Endothelial cell of umbilical vein (primary cell): ENCODE data around the gene GTPBP4. TPM values are rescaled to one million over a fixed set of nuclear protein-coding genes. Genes with fewer than 3 reads are reported as not detected.
"Not testable (repeated sequence)": the region's sequence is repeated elsewhere in the genome, so short reads cannot be mapped to it uniquely, and the experiment has no call there.

Source experiments
- BruUV-seq: library from RNA; stranded (reverse); fragments of 400-500 nt; replicated peaks from 2 replicates; lab custom pipeline; 2021; lab: Mats Ljungman, UMichigan
- CTCF ChIA-PET: fragments of 300-600, 350-600 bp; sonication (Branson Sonifier 250); formaldehyde crosslinking; loops from one replicate; lab custom pipeline; 2021; ENCODE audit warnings: antibody characterized with exemption, inconsistent platforms; lab: Charles Lee
- POLR2A ChIA-PET: fragments of 300-600, 350-600 bp; sonication (Branson Sonifier 250); formaldehyde crosslinking; loops from one replicate; lab custom pipeline; 2021; ENCODE audit warnings: antibody characterized with exemption, inconsistent platforms; lab: Charles Lee
- DNase-seq: peaks from one replicate; pipeline ENCODE4 v3.0.0-alpha.2; 2011; ENCODE audit warnings: low read depth, low spot score
- FAIRE-seq: peaks from 2 replicates; lab custom pipeline; 2011; peaks lifted over from hg19 to GRCh38; lab: Jason Lieb, UNC
- H2AFZ ChIP-seq: 2 replicates; pipeline ENCODE4 v1.6.0; 2012; ENCODE audit warnings: low read depth, low read length, control low read depth, inconsistent platforms
- H3K27ac ChIP-seq: 2 replicates; pipeline ENCODE4 v1.5.1; 2011; ENCODE audit warnings: low read depth, mild to moderate bottlenecking, control low read depth, low read length, moderate library complexity; ENCODE audit not compliant: insufficient read depth
- H3K27me3 ChIP-seq, 2 experiments: 2 replicates each; pipeline versions ENCODE4 v1.6.0 to v1.6.1; 2011; ENCODE audit warnings: low read length in 2 of 2, mixed read lengths in 1 of 2; ENCODE audit not compliant: control insufficient read depth in 2 of 2, insufficient read depth in 2 of 2
- H3K36me3 ChIP-seq, 2 experiments: 2 replicates in 1 of 2; 3 replicates in 1 of 2; pipeline ENCODE4 v1.5.1; 2011; ENCODE audit warnings: low read length in 2 of 2, mild to moderate bottlenecking in 1 of 2, moderate library complexity in 1 of 2; ENCODE audit not compliant: control insufficient read depth in 2 of 2, insufficient read depth in 2 of 2; ENCODE audit errors: extremely low read depth in 1 of 2
- H3K4me1 ChIP-seq: 3 replicates; pipeline ENCODE4 v1.5.1; 2011; ENCODE audit warnings: mild to moderate bottlenecking, low read length; ENCODE audit not compliant: control insufficient read depth, insufficient read depth; ENCODE audit errors: extremely low read depth
- H3K4me2 ChIP-seq: 2 replicates; pipeline ENCODE4 v1.6.1; 2011; ENCODE audit warnings: low read length, control low read depth, mixed read lengths; ENCODE audit not compliant: insufficient read depth
- H3K4me3 ChIP-seq, 3 experiments: fragments of 200-600 bp in 1 of 3; sonication (generic), shearing (Covaris generic) in 1 of 3; replicated peaks in 1 of 3; 2 replicates each; pipeline ENCODE4 v1.5.1; 2011 to 2016; ENCODE audit warnings: control low read depth in 3 of 3, low read length in 3 of 3, mild to moderate bottlenecking in 2 of 3, inconsistent platforms in 1 of 3, low read depth in 1 of 3, moderate library complexity in 1 of 3; ENCODE audit not compliant: insufficient read depth in 1 of 3
- H3K79me2 ChIP-seq: 2 replicates; pipeline ENCODE4 v1.6.0; 2012; ENCODE audit warnings: low read length, inconsistent platforms; ENCODE audit not compliant: control insufficient read depth, insufficient read depth
- H3K9ac ChIP-seq: replicated peaks from 2 replicates; pipeline ENCODE3; 2011; ENCODE audit warnings: low read length, control low read depth; ENCODE audit not compliant: insufficient read depth; ENCODE audit errors: extremely low read depth
- H3K9me1 ChIP-seq: replicated peaks from 3 replicates; pipeline ENCODE4 v1.6.0; 2011; ENCODE audit warnings: mild to moderate bottlenecking, low read length; ENCODE audit not compliant: control insufficient read depth, insufficient read depth; ENCODE audit errors: extremely low read depth
- H3K9me3 ChIP-seq: replicated peaks from 2 replicates; pipeline ENCODE4 v1.5.1; 2012; ENCODE audit warnings: low read length, inconsistent platforms; ENCODE audit not compliant: control insufficient read depth, insufficient read depth
- H4K20me1 ChIP-seq: replicated peaks from 2 replicates; pipeline ENCODE3; 2011; ENCODE audit warnings: mild to moderate bottlenecking, low read length; ENCODE audit not compliant: control insufficient read depth, insufficient read depth; ENCODE audit errors: extremely low read depth
- POLR2AphosphoS5 ChIP-seq: IDR thresholded peaks from 2 replicates; pipeline ENCODE4 v1.6.1; 2012; ENCODE audit warnings: low read depth, mild to moderate bottlenecking, control low read depth, low read length, moderate library complexity; ENCODE audit not compliant: insufficient read depth
- dilution Hi-C: fragments of 300-500 bp; cut with MboI; formaldehyde crosslinking; loops from one replicate; pipeline ENCODE4 v1.15.0; 2019; ENCODE audit warnings: low sequenced_read_pairs; ENCODE audit not compliant: extremely low pct_ligation_motif_present
- intact Hi-C: fragments of 100-400 bp; cut with micrococcal nuclease; formaldehyde crosslinking; loops from one replicate; pipeline ENCODE4 v1.10.0; 2022
- polyA plus RNA-seq, 4 experiments: library from polyadenylated mRNA; depleted of rRNA in 3 of 4; stranded (reverse) in 3 of 4; unstranded in 1 of 4; fragments of >200 nt; gene quantifications; 2 replicates each; pipeline versions ENCODE4 v1.2.1 to v1.2.3, GENCODE V29; 2011 to 2012; ENCODE audit warnings: missing spikeins in 1 of 4
- total RNA-seq: library from RNA; stranded (reverse); gene quantifications from 2 replicates; pipeline ENCODE4 v1.2.3, GENCODE V29; 2021
- TF ChIP-seq, protein P1 (sequence below): IDR thresholded peaks from 2 replicates; pipeline ENCODE4 v1.6.1; 2011; ENCODE audit not compliant: insufficient read depth, insufficient read length
- TF ChIP-seq, protein P2 (sequence below), 2 donors: IDR thresholded peaks; 1 replicate in 1 of 2; 2 replicates in 1 of 2; pipeline ENCODE4 v1.5.1; 2011; ENCODE audit warnings: low read length in 2 of 2, mild to moderate bottlenecking in 2 of 2, moderate library complexity in 2 of 2, control low read depth in 1 of 2, inconsistent platforms in 1 of 2, low read depth in 1 of 2; ENCODE audit not compliant: insufficient read depth in 1 of 2; ENCODE audit errors: extremely low read depth in 1 of 2

GTPBP4 gene
- total and polyA plus RNA-seq, 2 donors (not counting 3 experiments of a cell fraction or from before 2014, with no cell fraction given), result 12.4 to 69.3 TPM

DNA sequence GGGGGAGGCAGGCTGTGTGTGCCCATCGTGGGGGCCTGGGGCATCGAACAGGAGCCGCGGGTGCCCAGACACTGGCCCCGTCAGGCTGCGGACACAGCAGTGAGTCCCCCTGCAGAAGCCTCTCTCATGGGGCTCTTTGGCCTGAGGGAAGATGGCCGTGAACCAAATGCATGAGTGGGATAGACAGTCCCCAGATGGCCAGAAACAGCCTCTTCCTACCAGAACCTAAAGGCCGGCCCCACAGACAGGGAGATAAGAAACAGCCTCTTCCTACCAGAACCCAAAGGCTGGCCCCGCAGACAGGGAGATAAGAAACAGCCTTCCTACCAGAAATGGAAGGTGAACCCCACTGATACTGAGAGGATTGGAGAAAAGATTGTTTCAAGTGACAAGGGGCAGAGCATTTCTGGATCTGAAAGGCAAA lies 20.8 kb downstream of the GTPBP4 start:
- H3K79me2 ChIP-seq, result peaks cover 3% of the 10 kb centered on the region
- H3K36me3 ChIP-seq, result peaks cover 32 to 54% of the 10 kb centered on the region in 2 experiments
- DNase-seq (no peak), FAIRE-seq (no peak)
- ChIA-PET POLR2A (no interaction called here), CTCF (no interaction called here)
- H3K9ac ChIP-seq, result no peak overlapping the region
- H4K20me1 ChIP-seq, result no peaks in the 10 kb centered on the region
- no peak overlapping the region for H3K4me3 ChIP-seq
- TF ChIP-seq, protein P1, sequence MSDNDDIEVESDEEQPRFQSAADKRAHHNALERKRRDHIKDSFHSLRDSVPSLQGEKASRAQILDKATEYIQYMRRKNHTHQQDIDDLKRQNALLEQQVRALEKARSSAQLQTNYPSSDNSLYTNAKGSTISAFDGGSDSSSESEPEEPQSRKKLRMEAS, result no peak
- TF ChIP-seq POLR2AphosphoS5, result no peak
- TF ChIP-seq, protein P2, sequence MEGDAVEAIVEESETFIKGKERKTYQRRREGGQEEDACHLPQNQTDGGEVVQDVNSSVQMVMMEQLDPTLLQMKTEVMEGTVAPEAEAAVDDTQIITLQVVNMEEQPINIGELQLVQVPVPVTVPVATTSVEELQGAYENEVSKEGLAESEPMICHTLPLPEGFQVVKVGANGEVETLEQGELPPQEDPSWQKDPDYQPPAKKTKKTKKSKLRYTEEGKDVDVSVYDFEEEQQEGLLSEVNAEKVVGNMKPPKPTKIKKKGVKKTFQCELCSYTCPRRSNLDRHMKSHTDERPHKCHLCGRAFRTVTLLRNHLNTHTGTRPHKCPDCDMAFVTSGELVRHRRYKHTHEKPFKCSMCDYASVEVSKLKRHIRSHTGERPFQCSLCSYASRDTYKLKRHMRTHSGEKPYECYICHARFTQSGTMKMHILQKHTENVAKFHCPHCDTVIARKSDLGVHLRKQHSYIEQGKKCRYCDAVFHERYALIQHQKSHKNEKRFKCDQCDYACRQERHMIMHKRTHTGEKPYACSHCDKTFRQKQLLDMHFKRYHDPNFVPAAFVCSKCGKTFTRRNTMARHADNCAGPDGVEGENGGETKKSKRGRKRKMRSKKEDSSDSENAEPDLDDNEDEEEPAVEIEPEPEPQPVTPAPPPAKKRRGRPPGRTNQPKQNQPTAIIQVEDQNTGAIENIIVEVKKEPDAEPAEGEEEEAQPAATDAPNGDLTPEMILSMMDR (IDR thresholded peaks at IDR 0.05; ENCODE audit: extremely low read depth in 1 of 2, insufficient read depth in 1 of 2, low read depth in 1 of 2, low read length in 2 of 2), result no peak
- no peak overlapping the region for H3K27ac ChIP-seq
- no peak overlapping the region for H3K4me2 ChIP-seq
- intact Hi-C loops (no loop called here), dilution Hi-C loops (no loop called here)
- H3K4me1 ChIP-seq, result no peaks in the 10 kb centered on the region
- H2AFZ ChIP-seq, result no peak overlapping the region
- no peaks in the 10 kb centered on the region for H3K9me3 ChIP-seq
- H3K27me3 ChIP-seq, result no peaks in the 10 kb centered on the region
- no TSS peak for BruUV-seq
- H3K9me1 ChIP-seq, result no peaks in the 10 kb centered on the region

DNA sequence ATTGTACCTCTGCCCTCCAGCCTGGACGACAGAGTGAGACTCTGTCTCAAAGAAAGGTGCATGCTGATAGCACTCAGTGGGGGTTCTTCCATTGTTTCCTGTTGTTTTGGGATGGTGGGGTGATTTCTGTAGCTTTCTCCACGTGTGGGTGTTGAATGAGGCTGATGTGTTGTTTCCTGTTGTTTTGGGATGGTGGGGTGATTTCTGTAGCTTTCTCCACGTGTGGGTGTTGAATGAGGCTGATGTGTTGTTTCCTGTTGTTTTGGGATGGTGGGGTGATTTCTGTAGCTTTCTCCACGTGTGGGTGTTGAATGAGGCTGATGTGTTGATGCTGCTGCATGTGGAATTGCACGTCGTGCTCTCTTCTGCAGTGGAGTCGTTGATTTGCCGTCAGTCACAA lies 21.7 kb downstream of the GTPBP4 start:
- CTCF ChIA-PET, H3K4me3 ChIP-seq, H3K9me3 ChIP-seq, H3K9ac ChIP-seq, H3K79me2 ChIP-seq, H3K27me3 ChIP-seq, POLR2A ChIA-PET, BruUV-seq, intact Hi-C loops, H3K27ac ChIP-seq, H3K4me2 ChIP-seq, DNase-seq, dilution Hi-C loops, H2AFZ ChIP-seq, FAIRE-seq, H3K9me1 ChIP-seq, H3K4me1 ChIP-seq, H4K20me1 ChIP-seq: not testable (repeated sequence)
- H3K36me3 ChIP-seq, result peaks cover 36 to 48% of the 10 kb centered on the region in 2 experiments
